ENCODE data around the gene PTPN1.

GRCh38 chr20:50605136-50605535 lies 95.0 kb downstream of the PTPN1 start:
- TF ChIP-seq EZH2 (IDR thresholded peaks at IDR 0.05; ENCODE audit: low read length) = no peak
- no peak for TF ChIP-seq CTCF (optimal IDR thresholded peaks at IDR 0.05 in 1 of 3, IDR thresholded peaks at IDR 0.05 in 1 of 3, conservative IDR thresholded peaks at IDR 0.05 in 1 of 3; ENCODE audit: extremely low read depth in 1 of 3, insufficient read depth in 2 of 3, low read length in 3 of 3)

Data from keratinocyte (primary cell).